ENCODE measurements around the gene PPIE.

DNA sequence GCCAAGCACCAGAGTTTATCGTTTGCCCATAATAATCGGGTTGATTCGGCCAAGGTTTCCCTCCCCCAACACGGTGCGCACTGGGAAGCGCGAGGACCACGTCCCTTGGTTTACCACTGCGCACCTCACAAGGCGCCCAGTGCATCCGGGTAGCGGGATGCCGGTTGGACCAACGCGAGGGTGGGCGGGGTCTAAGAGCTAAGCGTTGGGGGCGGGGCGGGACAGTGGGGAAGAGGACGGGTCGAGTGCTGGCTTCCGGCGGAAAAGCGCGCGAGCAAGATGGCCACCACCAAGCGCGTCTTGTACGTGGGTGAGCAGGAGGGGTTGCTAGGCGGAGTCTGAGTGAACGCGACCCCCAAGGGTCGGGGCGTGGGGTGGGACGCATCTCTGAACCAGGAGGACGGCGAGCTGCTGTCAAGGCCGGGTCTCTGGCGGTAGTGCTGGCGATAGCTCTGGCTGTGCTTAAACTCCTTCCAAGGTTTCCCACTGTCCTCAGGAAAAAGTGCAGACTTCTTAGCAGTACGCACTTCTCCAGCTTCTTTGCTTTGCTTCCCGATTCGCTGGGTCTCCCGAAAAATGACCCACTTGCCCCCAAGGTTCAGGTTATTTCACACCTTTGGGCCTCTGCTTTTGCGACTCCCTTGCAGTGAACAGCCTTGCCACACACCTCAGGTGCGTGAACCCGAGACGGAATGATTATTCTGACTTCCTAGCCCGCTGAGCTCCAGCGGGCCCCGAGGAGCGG lies at the start of gene PPIE:
- TF ChIP-seq, protein P1, sequence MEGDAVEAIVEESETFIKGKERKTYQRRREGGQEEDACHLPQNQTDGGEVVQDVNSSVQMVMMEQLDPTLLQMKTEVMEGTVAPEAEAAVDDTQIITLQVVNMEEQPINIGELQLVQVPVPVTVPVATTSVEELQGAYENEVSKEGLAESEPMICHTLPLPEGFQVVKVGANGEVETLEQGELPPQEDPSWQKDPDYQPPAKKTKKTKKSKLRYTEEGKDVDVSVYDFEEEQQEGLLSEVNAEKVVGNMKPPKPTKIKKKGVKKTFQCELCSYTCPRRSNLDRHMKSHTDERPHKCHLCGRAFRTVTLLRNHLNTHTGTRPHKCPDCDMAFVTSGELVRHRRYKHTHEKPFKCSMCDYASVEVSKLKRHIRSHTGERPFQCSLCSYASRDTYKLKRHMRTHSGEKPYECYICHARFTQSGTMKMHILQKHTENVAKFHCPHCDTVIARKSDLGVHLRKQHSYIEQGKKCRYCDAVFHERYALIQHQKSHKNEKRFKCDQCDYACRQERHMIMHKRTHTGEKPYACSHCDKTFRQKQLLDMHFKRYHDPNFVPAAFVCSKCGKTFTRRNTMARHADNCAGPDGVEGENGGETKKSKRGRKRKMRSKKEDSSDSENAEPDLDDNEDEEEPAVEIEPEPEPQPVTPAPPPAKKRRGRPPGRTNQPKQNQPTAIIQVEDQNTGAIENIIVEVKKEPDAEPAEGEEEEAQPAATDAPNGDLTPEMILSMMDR (IDR thresholded peaks at IDR 0.05) = no peak
- no peak for TF ChIP-seq POLR2A (IDR thresholded peaks at IDR 0.05)

Measured in lower leg skin (tissue), 3 donors.